OCI-LY3 (cell line): ENCODE results near the gene CXorf49.
"Not testable (repeated sequence)": the region's sequence is repeated elsewhere in the genome, so short reads cannot be mapped to it uniquely, and the experiment has no call there.

Source experiments
- H2AFZ ChIP-seq: fragments of 200-600, 300-600 bp; shearing (Covaris generic); 2 replicates; pipeline ENCODE4 v1.6.0; 2014; ENCODE audit warnings: antibody characterized with exemption, low read depth, low read length
- H3K27ac ChIP-seq: fragments of 200-600, 300-600 bp; sonication (generic); 2 replicates; pipeline ENCODE4 v1.5.1; 2014; ENCODE audit warnings: mild to moderate bottlenecking, low read length, moderate library complexity, mixed read lengths
- H3K27me3 ChIP-seq: fragments of 200-600, 300-600 bp; sonication (generic); 2 replicates; pipeline ENCODE4 v1.6.1; 2014; ENCODE audit warnings: low read depth, low read length, mixed read lengths
- H3K36me3 ChIP-seq: fragments of 200-600, 300-600 bp; sonication (generic); replicated peaks from 2 replicates; pipeline ENCODE3; 2014; ENCODE audit warnings: low read depth, low read length, mixed read lengths
- H3K4me1 ChIP-seq: fragments of 300-600, 200-600 bp; sonication (generic); 2 replicates; pipeline ENCODE4 v1.6.1; 2014; ENCODE audit warnings: low read length, mixed read lengths
- H3K4me2 ChIP-seq: fragments of 200-600, 300-600 bp; sonication (generic); 2 replicates; pipeline ENCODE4 v1.6.1; 2014; ENCODE audit warnings: low read length, mixed read lengths
- H3K4me3 ChIP-seq: fragments of 300-600, 200-600 bp; sonication (generic); 2 replicates; pipeline ENCODE4 v1.5.1; 2014; ENCODE audit warnings: antibody characterized with exemption, mild to moderate bottlenecking, low read length, moderate library complexity
- H3K79me2 ChIP-seq: fragments of 300-600, 200-600 bp; shearing (Covaris generic); 2 replicates; pipeline ENCODE4 v1.6.1; 2014; ENCODE audit warnings: mild to moderate bottlenecking, low read length, mixed read lengths
- H3K9ac ChIP-seq: fragments of 300-600, 200-600 bp; shearing (Covaris generic); 2 replicates; pipeline ENCODE4 v1.6.0; 2014; ENCODE audit warnings: mild to moderate bottlenecking, low read length, moderate library complexity
- H3K9me3 ChIP-seq: fragments of 200-600, 300-600 bp; shearing (Covaris generic); 2 replicates; pipeline ENCODE4 v1.6.1; 2014; ENCODE audit warnings: low read length, mixed read lengths; ENCODE audit not compliant: insufficient read depth
- H4K20me1 ChIP-seq: fragments of 200-600, 300-600 bp; sonication (generic); 2 replicates; pipeline ENCODE4 v1.6.1; 2016; ENCODE audit warnings: low read length, mixed read lengths; ENCODE audit not compliant: insufficient read depth

Gene CXorf49

GRCh38 chrX:71714064-71714463 lies 4.0 kb downstream of the CXorf49 start:
- not testable (repeated sequence) for H3K9me3 ChIP-seq, H3K36me3 ChIP-seq, H3K79me2 ChIP-seq, H3K27ac ChIP-seq, H3K4me2 ChIP-seq, H3K27me3 ChIP-seq, H2AFZ ChIP-seq, H4K20me1 ChIP-seq, H3K4me3 ChIP-seq, H3K4me1 ChIP-seq, H3K9ac ChIP-seq

GRCh38 chrX:71702853-71703252 lies 15.2 kb downstream of the CXorf49 start:
- not testable (repeated sequence) for H3K27me3 ChIP-seq, H3K4me3 ChIP-seq

GRCh38 chrX:71699023-71699344 lies 19.1 kb downstream of the CXorf49 start:
- H3K27me3 ChIP-seq, H3K27ac ChIP-seq, H3K9me3 ChIP-seq, H3K4me3 ChIP-seq, H3K79me2 ChIP-seq, H3K36me3 ChIP-seq, H4K20me1 ChIP-seq, H2AFZ ChIP-seq, H3K9ac ChIP-seq, H3K4me2 ChIP-seq, H3K4me1 ChIP-seq: not testable (repeated sequence)

More at GRCh38 chrX:71702853-71703252, 15.2 kb downstream of the CXorf49 start:
- H4K20me1 ChIP-seq, H3K9me3 ChIP-seq, H3K4me2 ChIP-seq, H3K27ac ChIP-seq, H2AFZ ChIP-seq, H3K79me2 ChIP-seq, H3K4me1 ChIP-seq, H3K36me3 ChIP-seq, H3K9ac ChIP-seq: not testable (repeated sequence)

GRCh38 chrX:71698299-71699022 lies 19.6 kb downstream of the CXorf49 start:
- H3K36me3 ChIP-seq, H3K27me3 ChIP-seq, H3K4me3 ChIP-seq, H4K20me1 ChIP-seq, H3K9me3 ChIP-seq, H3K4me2 ChIP-seq, H3K27ac ChIP-seq, H3K4me1 ChIP-seq, H3K79me2 ChIP-seq, H3K9ac ChIP-seq, H2AFZ ChIP-seq: not testable (repeated sequence)

- not testable (repeated sequence) for H3K79me2 ChIP-seq, H3K4me2 ChIP-seq, H3K9me3 ChIP-seq
These were observed 20.4 kb downstream of the CXorf49 start for GRCh38 chrX:71697466-71698298.

GRCh38 chrX:71696641-71697465 lies 21.2 kb downstream of the CXorf49 start:
- not testable (repeated sequence) for H3K9me3 ChIP-seq, H3K4me3 ChIP-seq, H3K4me2 ChIP-seq, H3K9ac ChIP-seq, H3K36me3 ChIP-seq, H3K4me1 ChIP-seq, H3K27me3 ChIP-seq, H3K79me2 ChIP-seq, H2AFZ ChIP-seq, H3K27ac ChIP-seq, H4K20me1 ChIP-seq

More at GRCh38 chrX:71697466-71698298, 20.4 kb downstream of the CXorf49 start:
- not testable (repeated sequence) for H3K4me1 ChIP-seq, H3K27ac ChIP-seq, H4K20me1 ChIP-seq, H3K4me3 ChIP-seq, H3K27me3 ChIP-seq, H2AFZ ChIP-seq, H3K9ac ChIP-seq, H3K36me3 ChIP-seq
